GM18507 (cell line): ENCODE measurements around the gene ABLIM2.

ENCODE experiments used
- DNase-seq: peaks from one replicate; pipeline ENCODE4 v3.0.0; 2011; ENCODE audit warnings: low read depth; ENCODE audit not compliant: insufficient read length; ENCODE audit errors: extremely low spot score
- FAIRE-seq: peaks from 2 replicates; lab custom pipeline; 2011; peaks lifted over from hg19 to GRCh38; lab: Jason Lieb, UNC

The ABLIM2 gene

DNA sequence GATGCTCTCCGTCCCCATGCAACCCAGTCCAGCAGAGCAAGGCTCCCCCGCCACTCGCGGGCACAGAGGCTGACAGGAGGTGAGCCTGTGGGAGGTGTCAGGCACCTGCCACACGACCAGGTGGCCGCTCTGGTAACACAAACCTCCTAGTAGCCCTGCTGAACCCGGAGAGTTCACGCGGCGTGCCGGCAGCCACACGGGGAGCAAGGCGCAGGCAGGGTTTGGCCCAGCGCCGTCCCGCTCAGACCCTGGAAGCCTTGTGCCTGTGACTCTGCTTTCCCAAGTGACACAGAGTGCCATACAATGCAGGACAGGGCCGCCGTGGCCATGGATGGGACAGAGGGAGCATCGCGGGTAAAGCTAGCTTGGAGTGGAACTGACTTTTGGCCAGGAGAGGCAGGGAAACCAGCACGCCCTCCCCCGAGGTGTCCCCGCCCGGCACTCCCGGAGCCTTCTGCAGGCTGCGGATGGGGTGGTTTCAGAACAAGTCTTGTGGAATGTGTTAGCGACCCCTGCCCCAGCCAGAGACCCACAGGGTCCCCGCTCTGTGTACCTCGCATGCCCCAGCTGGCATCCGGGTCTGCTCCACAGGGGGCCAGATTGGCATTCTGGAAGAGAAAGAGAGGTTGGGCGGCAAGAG is 174.2 kb downstream of the ABLIM2 start:
- no peak for DNase-seq
- no peak for FAIRE-seq

DNA sequence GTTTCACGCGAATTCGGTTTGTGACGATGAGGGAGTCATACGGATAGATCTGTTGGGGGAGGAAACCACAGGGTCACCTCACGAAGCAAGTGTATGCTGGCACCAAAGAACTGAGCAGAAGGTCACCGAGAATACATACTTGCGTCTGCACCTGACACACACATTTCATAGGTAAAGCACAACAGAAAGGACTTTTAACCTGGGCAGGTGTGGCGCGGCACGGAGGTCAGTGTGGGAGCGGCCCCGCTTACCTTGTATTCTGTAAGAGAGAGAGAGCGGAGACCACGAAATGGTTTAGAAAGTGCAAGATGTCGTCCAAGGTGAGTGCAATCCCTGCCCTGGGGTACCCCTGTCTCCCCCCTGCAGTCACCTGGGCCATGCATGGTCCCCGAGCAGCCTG is 175.3 kb downstream of the ABLIM2 start:
- no peak for FAIRE-seq
- no peak for DNase-seq

DNA sequence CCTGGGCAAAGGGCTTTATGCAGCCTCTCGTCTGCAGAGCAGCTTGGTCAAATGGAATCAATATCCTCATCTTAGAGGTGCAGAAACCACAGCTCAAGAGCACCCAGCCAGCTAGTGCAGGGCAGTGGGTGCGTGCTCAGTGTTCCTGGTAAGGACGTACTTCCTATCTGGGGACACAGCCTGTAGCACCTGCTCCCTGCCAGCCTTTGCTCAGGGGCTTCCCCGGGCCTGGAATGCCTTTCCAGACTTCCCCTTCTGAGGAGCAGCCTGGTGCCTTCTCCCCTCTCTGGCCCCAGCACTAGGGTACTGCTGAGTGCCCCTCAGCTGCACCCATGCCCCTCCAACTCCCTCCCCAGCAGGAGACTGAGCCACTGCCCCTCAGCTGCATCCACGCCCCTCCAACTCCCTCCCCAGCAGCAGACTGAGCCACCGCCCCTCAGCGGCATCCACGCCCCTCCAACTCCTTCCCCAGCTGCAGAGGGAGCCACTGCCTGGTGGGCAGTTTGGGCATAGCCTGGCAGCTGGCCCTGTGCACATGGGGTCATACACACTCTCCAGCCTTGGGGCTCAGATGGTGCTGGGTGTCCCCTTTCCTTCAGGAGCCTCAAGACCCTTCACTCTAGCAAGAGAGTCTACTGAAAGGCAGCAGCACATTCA is 176.7 kb downstream of the ABLIM2 start:
- DNase-seq (no peak), FAIRE-seq (no peak)

DNA sequence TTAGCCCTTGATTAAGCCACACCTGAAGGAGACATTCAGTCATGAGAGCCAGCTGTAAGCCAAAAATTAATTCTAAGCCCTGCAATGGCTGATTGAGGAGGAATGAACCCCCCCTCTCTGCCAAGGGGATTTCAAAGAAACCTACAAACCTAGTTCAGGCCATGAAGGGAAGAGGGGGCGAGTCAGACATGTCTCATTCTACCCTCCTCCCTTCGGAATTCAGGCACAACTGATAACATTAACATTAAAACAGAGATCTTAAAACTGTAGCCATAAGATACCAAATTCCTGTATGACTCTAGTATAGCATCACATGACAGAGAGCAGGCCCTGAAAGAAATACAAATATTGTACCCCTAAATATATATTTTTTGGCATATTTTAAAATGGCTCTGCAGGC is 178.6 kb downstream of the ABLIM2 start:
- FAIRE-seq = no peak
- DNase-seq = no peak

DNA sequence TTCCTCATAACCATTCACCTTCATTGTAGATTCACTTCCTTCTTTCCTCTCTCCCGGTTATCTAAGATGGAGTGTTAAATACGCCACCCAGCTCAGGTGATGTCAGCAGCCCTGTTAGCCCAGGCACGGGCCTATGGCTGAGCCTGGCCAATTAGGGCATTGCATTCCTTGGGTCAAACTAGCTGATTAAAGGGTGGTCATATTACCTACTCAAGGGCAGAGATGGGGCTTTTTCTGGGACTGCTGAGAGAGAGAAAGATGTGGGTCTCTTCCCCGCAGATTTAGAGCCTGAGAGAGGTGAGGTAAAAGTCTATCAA is 179.0 kb downstream of the ABLIM2 start:
- no peak for DNase-seq
- FAIRE-seq = no peak

DNA sequence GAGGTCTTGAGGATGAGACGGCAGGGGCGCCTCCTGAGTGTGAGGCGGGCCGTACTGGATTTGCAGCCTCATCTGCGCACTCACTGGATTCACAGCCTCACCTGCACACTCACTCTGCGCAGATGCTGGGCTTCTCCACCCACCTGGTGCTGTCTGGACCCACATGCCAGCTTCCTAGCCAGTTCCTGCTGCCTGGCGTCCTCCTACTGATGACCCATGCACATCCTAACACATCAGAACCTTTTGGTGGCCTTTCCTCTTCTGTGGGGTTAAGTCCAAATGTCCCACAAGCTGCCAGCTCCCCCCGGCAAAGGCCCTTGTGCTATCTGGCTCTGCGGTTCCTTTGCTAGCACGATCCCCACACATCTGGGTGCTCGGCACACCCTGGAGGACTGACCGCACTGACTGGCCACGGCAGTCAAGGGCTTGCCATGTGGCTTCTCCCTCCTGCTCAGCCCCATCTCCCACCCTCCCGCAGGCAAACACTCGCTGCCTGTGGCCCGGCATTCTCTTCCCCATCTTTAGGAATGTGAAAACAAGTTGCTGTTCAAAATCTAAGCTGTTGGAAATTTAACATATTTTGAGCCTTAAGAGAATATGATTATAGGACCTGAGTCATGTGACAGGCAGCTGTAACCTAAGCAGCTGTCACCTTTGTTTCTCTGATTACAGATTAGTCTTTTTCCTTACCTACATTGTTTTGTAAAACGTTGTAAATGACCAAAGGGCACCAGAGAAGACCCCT is 179.5 kb downstream of the ABLIM2 start:
- DNase-seq (no peak), FAIRE-seq (no peak)

DNA sequence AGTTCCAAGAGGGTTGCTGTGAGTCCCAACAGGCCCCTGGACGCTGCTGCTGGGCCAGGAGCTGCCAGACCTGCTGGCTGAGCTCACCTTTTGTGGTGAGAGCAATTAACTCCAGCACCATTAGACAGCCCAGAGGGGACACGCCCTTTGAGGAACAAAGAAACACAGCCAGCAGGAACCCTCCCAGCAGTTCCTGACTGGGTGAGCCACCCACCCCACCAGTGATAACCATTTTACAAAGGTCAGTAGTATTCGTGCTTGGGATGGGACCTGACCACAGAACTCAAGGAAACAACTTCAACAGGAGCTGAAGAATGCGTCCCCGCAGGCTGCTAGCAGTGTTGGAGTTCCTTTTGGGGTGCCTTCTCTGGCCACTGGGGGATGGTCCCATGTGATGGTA is 180.1 kb downstream of the ABLIM2 start:
- DNase-seq (no peak), FAIRE-seq (no peak)

DNA sequence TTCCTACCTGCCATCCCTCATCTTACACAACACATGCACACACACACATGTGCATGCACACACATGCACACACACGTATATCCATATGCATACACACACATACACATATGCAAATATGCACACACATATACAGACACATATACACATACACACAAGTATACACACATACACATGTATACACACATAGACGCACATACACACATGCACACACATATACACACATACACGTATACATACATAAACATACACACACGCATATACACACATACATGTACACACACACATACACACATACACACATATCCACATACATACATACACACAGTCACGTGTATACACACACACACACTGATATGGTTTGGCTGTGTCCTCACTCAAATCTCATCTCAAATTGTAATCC is 182.0 kb downstream of the ABLIM2 start:
- no peak for FAIRE-seq
- no peak for DNase-seq

DNA sequence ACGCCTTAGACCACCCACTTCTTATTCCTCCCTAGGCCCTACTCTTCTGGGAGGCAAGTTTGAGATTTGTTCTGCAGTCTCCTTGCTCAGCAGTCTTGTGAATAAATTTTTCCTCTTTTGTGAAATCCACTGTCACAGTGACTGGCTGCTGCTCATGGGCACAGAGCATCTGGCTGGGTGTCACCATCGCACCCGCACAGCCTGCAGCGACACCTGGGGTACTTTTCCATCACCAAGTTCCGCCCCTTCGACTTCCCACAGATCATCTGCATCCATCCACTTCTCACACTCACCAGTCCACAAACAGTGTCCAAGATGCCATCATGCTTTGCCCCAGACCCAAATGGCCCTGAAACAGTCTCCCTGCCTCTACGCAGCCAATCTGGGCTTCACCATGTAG is 182.6 kb downstream of the ABLIM2 start:
- DNase-seq = no peak
- no peak for FAIRE-seq

DNA sequence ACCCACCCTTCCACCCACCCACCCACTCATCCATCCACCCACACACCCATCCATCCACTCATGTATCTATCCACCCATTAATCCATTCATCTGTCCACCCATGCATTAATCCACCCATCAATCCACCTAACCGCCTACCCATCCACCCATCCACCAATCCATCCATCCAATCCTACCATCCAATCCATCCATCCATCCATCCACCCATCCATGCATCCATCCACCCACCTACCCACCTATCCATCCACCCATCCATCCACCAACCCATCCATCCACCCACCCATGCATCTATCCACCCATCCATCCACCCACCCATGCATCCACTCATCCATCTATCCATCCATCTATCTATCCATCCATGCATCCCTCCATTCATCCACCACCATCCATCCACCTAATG is 184.2 kb downstream of the ABLIM2 start:
- FAIRE-seq = no peak

DNA sequence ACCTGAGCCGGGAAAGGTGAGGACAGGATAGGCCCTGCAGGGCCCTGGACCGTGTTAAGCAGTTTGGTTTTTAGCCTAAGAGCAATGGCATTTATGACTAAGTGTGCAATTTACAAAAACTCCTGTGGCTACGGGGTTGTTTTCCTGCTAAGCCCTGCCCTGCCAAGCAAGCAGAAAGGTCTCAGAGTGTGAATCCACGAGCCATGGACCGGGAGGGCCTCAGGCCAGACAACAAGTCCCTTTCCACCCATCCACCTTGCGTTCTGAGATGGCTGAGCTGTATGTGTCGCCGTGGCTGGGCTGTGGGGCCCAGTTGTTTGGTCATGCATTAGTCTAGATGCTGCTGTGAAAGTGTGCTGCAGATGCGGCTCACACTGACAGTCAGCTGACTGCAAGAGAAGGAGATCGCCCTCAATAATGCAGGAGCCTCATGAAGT is 185.1 kb downstream of the ABLIM2 start:
- no peak for DNase-seq
- no peak for FAIRE-seq

More for the DNA sequence above, 184.2 kb downstream of the ABLIM2 start:
- DNase-seq = no peak

DNA sequence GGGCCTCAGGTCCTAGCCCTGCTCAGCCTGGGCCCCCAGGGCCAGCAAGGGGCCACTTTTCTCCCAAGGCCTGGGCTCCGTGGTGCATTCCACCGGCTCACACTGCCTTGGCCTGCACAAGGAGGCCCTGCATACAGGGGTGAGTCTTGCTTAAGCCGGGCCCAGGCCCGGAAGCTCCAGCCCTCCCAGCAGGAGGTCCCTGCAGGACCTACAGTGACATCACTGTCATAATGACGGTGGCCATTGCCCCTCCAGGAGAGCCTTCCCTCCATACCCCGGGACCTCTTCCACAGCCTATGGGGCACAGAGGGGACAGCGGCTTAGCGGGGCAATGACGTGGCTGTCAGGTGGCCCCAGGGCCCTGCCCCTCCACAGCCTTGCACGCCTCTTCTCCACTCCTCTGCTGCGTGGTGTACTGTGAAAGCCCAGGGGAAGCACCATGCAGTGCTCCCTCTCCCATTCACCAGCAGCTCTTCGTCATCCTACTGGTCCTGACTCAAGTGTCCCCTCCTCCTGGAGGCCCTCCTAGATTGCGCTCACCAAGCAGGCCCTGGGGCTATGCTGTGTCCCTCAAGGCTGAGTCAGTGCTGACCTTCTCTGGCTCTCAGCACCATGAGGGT is 186.6 kb downstream of the ABLIM2 start:
- no peak for DNase-seq
- no peak for FAIRE-seq

DNA sequence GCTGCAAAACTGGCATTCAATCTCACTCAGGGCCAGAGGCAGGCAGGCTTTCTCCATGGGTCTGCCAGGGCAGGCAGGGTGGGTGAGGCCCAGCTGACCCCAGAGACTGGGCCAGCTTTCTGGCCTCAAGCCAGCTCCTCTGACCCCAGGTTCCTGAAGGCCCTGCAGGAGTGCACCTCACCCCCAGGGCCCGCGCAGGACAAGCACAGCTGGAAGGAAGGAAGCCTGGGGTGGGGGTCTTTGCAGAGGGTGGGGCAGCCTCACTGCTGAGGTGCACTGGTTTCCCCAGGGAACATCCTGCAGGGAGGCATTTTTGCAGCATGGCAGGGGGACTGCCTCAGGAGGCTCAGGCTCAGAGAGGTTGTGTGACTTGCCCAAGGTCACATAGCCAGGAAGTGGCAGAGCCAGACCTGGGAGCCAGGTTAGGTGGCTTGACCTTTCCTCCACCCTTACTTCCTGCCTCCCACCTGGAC is 187.4 kb downstream of the ABLIM2 start:
- no peak for FAIRE-seq
- DNase-seq = no peak

DNA sequence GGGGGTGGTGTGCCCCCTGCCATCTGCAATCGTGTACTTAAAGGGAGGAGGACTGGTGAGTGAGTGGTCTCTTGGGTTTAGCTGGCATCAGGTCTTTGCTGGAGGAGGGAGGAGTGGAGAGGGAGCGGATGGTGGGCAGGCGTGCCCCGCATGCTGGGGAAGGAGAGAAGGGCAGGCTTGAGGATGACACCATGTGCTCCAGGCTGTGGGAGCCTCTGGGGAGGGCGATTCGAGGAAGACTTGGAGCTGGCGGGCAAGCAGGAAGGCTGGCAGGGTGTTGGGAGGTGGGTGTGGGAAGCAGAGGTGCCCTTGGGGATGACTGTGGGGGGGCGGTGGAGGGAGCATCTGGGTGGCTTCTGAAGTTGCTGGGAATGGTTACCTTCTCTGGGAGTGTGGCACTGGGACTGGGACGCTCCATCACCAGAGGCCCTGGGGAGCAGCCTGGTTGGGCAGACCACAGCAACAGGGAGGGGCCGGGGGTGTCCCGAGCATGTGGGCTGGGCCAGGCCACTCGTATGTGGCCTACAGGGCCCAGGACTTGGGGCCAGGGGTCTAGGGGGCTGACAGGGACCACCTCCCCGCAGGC is 188.2 kb downstream of the ABLIM2 start:
- no peak for DNase-seq
- no peak for FAIRE-seq

DNA sequence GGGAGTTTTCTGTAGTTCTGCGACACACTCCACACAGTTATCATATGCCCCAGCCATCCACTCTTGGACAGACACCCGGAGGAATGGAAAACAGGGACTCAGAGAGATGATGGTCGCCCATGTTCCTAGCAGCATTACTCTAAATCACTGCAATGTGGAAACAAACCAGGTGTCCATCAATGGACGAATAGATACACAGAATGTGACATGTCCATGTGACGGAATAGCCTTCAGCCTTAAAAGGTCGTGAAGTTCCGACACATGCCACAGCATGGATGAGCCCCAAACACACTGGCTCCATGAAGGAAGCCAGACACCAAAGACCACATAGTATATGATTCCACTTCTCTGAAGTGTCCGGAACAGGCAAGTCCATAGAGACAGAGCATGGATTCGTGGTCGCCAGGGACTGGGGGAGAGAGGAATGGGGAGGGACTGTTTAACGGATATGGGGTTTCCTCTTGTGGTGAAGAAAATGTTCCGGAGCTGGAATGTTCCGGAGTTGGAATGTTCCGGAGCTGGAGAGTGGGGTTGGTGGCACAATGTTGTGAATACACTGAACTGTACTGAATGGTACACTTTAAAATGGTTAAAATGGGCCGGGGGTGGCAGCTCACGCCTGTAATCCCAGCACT is 190.2 kb downstream of the ABLIM2 start:
- DNase-seq (no peak), FAIRE-seq (peak; percentile 38)

DNA sequence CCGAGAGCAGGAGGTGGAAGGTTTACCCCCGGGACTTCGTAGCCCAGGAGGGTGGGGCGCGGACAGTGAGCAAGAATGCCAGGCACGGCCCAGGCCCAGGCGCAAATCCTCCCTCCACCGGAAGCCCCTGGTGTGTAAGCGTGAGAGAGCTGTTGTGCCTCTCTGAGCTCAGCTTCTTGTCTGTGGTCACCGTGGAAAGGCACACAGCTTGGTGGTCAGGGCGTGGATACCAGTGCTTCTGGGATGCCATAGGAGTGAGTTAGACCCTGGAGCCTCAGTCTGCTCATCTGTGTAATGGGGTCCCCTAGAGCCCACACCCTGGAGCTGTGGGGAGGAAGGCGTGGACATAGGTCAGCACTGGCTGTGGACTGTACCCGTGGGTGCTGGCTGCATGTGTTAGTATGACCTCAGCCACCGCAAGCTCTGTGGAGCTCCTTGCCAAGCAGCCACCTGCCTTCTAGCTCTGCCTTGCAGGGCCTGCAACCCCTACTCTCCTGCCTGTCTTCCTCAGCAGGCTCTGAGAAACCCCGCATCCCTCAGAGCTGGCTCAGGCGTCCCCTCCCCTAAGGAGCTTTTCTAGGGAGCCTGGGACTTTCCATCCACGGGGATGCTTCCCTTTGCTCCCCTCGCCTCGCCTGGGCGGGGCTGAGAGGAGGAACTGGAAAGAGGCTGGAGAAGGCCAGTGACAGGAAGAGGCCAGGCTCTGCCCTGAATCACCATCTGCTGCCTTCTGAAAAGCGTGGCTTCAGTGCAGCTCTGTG is 190.9 kb downstream of the ABLIM2 start:
- FAIRE-seq (no peak), DNase-seq (no peak)

DNA sequence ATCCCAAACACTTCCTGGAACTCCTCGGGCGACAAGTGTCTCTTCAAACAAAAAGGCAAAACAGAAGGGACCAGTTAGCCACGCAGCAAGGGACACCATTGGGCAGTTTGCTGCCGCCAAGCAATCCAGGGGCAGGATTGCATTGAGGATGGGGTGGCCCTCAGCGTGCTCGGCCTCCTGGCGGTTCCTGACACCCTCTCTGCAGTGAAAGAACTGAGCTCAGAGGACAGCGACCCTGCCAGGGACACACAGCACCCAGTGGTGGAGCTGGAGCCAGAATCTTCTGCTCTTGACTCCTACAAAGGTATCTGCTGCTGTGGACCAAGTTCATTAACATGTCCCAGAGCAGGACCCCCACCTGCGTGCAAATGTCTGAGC is 191.6 kb downstream of the ABLIM2 start:
- FAIRE-seq = no peak
- DNase-seq = no peak

DNA sequence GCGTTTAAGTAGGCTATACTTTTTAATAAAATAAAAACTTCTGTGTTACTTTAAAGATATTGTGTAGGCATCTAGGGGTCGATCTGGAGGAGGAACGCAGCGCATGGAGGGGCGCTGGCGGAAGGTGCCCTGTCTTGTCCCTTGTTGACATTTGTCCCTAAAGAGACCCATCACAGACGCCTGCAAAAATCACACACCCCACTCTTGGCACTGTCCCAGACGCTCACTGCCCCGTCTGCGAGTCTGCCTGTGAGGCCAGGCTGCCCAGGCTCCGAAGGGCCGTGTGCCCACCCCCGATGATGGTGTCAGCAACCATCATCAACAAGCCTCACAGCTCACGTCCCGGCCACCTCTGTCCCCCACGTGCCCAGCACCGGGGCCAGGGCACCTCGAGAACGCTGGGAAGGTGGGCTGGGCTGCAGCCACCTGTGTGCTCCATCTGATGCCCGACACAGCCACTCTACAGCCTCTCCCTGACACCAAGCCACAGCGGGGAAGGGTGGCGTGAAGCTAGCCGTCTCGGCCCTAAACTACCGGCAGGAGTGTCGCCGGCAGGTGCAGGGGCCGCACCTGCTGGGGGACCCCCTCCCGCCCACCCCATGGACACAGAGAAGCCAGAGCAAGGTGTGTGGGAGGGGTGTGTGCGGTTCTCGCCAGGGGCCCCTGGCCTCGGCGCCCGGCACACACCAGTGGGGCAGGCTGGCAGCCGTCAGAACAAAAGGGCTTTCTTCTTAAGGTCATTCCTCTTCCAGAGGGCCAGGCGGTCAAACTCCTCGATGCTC is 192.1 kb downstream of the ABLIM2 start:
- DNase-seq (no peak), FAIRE-seq (no peak)
